GM21367 (cell line): Measurements from ENCODE around the gene ITGA5.

Source experiments
- ATAC-seq: cut with Tn5 transposase; IDR thresholded peaks from one replicate; pipeline ENCODE4 v1.9.1; 2021; ENCODE audit not compliant: unreplicated experiment

Gene ITGA5

DNA sequence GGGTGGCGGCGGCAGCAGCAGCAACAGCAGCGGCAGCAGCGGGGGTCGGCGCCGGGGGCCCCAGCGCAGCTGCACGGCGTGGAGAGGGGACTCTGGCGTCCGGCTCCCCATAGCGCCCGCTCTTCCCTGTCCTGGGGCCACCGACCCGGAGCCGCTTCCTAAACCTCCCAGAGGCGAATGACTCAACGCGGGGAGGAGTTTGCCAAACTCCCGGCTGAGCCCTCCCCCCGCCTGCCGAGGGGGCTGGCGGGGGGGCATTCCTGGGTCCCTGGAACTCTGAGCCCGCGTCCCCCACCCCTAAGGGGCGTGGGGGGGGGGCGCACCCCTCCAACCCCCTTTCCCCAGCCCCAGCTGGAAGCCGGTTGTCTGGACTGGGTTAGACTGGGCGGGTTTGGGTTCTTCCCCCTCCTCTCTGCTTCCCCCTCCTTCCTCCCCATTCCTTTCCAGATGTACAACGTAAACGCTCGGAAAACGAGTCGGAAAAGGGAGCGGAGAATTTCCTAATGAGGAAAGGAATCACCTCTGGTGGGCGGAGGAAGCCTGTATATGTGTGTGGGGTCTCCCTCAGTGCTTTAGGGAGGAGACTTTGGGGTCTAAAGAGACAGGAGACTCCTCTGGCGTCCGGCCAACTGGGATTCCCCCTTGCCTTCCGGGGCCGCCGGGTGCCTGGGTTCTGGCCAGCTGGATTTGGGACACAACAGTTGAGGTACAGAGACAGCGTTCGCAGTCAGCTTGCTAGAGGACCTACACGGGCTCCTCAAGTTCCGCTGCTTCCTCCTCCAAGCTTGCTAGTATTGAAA, at the start of gene ITGA5:
Gene ITGA5, minus strand, starts transcription at position 179 of the 800 bp plus-strand sequence. Its CDS starts 68 bp downstream, at position 111.
- no peak for ATAC-seq

DNA sequence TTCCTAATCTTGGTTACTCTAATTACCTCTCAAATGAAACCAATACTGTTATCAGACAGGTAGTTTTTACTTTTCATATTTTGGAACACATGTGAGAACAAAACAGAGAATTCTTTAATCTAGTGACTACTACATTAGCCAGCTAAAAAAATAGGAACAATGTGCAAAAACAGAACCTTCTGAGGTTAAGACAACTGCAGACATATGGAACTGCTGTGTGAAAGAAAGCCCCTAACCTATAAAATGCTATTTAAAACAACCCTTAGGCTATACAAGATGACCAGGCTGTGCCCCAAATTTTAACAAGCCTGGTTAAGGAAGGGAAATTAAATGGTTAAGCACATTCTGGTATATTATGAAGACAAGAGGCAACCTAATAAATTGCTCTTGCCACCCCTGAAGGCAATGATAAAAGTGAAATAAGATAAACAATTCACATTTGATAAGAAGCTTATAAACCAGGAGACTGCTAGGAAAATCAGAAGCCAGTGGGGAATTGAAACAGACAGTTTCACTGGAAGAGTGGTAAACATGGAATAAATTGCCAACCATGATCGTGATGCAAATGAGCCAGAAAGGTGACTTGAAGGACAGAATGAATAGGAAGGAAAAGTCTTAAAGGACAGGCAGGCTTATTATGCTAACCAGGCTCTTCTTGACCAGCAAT, 46.9 kb upstream of the ITGA5 start:
- no peak for ATAC-seq

GRCh38 chr12:54463484-54463883, 44.4 kb upstream of the ITGA5 start:
- ATAC-seq, result no peak

DNA sequence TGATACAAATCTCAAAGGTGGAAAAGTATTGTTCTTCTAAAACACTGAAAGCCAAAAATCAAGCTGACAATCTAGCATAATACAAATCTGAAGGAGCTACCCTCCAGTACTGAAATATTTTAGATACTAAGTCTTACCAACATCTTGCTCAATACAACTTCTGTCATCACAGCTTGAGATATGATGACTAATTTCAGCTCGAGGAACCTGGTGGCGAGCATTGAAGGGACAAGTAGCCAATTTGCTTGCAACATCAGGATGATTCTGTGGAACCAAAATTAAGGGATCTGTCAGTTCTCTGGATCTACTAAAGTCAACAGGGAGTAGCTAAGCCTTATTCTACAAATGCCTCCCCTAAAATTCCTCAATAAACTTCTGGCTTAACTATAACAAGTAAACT, 44.0 kb upstream of the ITGA5 start:
- ATAC-seq, result no peak

DNA sequence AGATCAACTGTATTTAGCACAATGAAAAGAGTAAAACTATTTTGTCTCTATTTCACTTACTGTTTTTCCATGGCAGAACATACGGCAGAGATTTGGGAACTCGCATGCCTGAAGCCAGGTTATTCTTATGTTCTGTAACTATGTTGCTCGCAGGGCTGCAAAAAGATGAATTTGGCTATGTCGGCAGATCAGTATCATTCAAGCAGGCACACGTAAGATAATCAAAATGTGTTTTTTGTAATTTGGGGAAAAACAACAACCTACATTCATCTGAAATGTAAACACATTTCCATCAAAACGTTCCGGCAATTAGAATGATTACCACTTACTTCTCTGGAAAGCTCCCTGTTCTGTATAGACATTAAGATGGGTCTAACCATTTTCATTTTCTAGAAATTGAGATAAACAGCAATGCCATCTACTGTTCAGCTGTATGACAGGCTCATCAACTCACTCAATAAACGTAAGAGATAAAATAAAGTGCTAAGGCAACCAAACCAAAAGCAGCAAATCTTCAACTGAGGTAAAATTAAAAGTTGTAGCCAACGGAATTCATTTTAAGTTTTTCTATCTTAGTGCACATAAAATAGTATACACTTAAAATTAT, 41.4 kb upstream of the ITGA5 start:
- no peak for ATAC-seq

- ATAC-seq, result no peak
These were observed 40.3 kb upstream of the ITGA5 start for GRCh38 chr12:54459355-54459754.

DNA sequence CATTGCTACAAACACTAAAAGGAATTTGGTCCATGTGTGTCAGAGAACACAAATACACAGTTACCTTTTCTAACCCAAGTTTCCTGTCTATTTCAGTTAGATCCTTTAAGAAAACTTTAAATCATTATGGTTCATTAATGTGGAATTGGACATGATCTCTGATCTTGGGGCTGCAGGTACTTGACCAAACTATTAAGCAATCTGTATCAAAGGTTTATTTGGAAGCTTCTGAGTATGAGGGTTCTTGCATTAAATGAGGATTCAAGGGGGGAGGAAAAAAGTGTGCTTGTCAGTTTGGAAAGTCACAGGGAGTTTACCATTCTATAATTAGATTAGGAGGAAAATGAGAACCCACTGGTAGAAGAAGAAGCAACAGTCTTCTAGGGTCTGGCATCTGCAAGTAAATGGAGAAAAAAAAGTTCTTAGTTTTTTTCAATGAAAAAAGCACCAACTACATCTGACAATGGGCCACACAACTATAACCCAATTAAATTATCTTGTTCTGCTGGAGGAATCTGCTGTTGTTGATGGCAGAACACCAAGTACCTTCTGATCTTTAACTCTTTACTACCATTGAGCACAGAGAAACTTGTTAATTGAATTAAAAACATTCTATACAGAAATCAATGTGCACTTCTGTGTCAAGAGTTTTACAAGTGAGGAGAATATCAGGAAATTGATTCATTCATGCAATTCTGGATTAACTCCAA, 36.8 kb upstream of the ITGA5 start:
- ATAC-seq, result no peak

DNA sequence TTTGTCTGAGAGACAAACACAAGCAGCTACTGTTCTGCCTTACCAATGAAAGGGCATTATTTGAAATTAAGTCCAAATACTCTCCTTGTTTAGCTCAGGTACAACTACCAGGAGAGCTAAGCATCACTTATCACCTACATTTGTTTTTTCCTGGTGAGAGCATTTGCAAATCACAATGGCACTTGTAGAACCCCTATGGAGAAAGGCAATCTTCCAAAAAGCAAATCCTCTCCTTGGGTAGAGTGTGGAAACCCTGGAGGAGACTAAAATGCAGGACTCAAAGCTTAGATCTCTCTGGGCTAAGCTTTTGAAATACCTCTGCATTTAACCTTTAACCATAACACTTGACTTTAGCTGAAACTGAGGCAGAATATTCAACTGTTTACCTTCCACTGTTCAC, 33.6 kb upstream of the ITGA5 start:
- no peak for ATAC-seq

DNA sequence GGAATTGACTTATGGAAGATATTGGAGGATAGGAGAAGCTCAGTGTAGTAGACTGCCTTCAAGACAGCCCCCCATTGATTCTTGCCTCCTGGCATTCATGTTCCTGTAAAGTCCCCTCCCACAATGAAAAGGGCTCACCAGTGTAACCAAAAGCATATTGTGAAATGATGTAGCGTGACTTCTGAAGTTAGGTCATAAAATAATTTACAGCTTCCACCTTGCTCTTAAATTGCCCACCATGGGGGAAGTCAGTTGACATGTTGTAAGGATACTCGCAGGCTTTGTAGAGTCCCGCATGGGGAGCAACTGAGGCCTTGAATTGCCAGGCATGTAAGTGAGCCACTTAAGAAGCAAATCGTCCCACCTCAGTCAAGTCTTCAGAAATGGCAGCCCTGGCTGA, 29.3 kb upstream of the ITGA5 start:
- ATAC-seq, result no peak

DNA sequence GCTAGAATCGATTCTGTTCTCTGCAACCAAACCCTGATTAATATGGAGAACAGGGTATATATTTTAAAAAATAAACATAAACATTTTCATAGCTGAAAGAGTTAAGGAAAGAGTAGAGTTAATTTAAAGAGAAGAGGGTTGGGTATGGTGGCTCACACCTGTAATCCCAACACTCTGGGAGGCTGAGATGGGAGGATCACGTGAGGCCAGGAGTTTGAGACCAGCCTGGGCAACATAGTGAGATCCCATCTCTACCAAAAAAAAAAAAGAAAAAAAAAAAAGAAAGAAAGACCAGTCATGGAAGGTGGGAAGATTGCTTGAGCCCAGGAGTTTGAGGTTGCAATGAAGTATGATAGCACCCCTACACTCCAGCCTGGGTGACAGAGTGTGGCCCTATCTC, 28.9 kb upstream of the ITGA5 start:
- ATAC-seq, result no peak

GRCh38 chr12:54444206-54444605, 25.1 kb upstream of the ITGA5 start:
- no peak for ATAC-seq

- no peak for ATAC-seq
These were observed 24.4 kb upstream of the ITGA5 start for GRCh38 chr12:54443446-54443845.

GRCh38 chr12:54442961-54443360, 23.9 kb upstream of the ITGA5 start:
- ATAC-seq, result no peak

- no peak for ATAC-seq
These were observed 23.0 kb upstream of the ITGA5 start for GRCh38 chr12:54442099-54442498.

DNA sequence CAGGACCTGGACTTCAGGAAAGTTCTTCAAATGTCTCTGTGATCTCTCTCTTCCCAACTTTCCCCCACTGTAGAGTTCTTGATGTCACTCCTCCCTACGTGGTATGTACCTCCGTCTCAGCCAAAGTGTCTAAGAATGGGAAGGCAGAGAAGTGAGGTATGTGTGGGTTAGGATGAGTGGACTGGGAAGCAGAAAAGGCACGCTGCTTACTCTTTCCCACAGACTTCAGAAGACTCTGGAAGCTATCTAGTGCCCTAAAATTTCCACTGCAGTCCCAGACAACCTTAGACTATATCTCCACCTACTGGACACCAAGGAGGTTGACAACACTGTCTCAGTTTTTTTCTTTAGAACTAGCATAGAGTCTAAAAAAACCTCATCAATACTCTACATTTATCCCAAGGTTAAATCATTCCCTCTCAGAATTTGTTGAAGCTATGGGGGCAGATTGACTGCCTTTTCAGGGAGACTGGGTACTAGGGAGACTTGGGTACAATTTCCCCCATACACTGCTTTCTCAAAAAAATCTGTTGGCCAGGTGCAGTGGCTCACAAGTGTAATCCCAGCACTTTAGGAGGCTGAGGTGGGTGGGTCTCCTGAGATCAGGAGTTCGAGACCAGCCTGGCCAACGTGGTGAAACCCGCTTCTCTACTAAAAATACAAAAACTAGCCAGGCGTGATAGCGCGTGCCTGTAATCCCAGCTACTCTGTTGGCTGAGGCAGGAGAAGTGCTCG, 20.6 kb upstream of the ITGA5 start:
- no peak for ATAC-seq

GRCh38 chr12:54439096-54439495, 20.0 kb upstream of the ITGA5 start:
- ATAC-seq, result no peak

GRCh38 chr12:54438517-54438916, 19.5 kb upstream of the ITGA5 start:
- no peak for ATAC-seq

- no peak for ATAC-seq
These were observed 18.6 kb upstream of the ITGA5 start for GRCh38 chr12:54437697-54438096.

GRCh38 chr12:54437243-54437642, 18.2 kb upstream of the ITGA5 start:
- ATAC-seq, result no peak

DNA sequence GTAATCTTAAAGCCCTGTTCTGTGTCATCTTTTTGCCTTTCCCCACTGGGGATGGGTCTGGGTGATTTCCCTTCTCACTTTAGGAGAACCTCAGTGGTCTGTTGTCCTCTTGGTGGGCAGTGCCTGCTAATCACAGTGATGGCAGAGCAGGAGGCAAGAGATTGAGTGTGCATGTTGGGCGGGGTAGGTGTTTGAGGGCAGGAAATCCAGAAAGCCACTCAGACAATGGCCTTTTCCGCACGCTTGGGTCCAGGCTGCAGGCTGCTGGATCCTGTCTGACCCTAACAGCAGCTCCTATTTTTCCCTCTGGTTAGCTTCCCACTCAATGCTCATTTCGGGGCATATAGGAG, 13.7 kb upstream of the ITGA5 start:
- no peak for ATAC-seq
